ENCODE measurements around the gene PORCN.

Gene PORCN

DNA sequence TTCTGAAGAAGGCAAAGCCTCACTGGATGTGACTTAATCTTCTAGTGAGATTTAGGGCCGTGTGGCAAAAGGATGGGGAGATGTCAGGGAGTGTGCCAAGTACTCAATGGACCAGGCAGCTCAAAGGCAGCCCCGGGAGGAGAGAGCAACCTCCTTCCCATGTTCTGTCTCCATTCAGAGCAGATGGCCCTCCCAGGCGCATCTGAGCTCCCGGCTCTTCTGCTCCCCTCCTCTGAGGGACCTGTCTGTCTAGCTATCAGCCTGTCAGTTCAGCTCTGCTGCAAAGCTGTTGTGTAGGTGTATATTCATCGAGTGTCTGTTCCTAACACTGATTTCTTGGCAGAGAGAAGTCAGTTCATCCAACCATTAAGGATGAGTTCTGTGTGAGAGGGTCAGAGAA is 10.9 kb upstream of the PORCN start:
- TF ChIP-seq, protein P1, sequence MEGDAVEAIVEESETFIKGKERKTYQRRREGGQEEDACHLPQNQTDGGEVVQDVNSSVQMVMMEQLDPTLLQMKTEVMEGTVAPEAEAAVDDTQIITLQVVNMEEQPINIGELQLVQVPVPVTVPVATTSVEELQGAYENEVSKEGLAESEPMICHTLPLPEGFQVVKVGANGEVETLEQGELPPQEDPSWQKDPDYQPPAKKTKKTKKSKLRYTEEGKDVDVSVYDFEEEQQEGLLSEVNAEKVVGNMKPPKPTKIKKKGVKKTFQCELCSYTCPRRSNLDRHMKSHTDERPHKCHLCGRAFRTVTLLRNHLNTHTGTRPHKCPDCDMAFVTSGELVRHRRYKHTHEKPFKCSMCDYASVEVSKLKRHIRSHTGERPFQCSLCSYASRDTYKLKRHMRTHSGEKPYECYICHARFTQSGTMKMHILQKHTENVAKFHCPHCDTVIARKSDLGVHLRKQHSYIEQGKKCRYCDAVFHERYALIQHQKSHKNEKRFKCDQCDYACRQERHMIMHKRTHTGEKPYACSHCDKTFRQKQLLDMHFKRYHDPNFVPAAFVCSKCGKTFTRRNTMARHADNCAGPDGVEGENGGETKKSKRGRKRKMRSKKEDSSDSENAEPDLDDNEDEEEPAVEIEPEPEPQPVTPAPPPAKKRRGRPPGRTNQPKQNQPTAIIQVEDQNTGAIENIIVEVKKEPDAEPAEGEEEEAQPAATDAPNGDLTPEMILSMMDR (IDR thresholded peaks at IDR 0.05; ENCODE audit: low read depth, low read length): no peak
- DNase-seq (ENCODE audit: extremely low read depth, low read depth): no peak

DNA sequence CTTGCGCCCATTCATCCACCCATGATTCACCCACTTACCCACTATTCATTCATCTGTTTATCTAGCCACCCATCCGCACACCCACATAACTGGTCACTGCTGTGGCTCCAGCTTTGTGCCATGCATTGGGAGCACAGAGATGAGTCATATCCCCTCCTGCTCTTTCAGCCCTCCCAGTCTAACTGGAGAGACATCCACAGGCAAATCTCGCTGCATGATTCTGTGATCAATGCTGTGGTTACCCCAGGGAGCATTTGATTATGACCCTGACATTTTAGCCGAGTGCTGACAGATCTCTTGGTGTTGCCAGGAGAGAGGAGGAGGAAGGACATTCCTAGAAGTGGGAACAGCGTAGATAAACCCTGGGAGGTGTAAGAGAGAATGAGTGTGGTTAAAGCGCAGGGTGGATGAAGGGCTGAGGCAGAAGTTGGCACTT is 10.4 kb upstream of the PORCN start:
- TF ChIP-seq, protein P1 (IDR thresholded peaks at IDR 0.05; ENCODE audit: low read depth, low read length): no peak
- DNase-seq (ENCODE audit: extremely low read depth, low read depth): no peak

DNA sequence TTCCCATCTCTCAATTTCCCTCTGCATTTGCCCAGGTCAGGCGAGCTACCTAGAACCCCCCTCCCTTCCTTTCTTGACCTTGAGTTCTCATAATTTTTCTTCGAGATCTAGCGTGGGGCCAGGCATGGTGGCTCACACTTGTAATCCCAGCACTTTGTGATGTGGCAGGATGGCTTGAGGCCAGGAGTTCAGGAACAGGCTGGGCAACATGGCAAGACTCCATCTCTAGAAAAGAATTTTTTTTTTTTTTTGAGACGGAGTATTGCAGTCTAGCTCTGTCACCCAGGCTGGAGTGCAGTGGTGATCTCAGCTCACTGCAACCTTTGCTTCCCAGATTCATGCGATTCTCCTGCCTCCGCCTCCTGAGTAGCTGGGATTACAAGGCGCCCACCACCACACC is 4.5 kb upstream of the PORCN start:
- no peak for DNase-seq (ENCODE audit: extremely low read depth, low read depth)

GRCh38 chrX:48505481-48505880 is 3.3 kb upstream of the PORCN start:
- TF ChIP-seq, protein P1 (IDR thresholded peaks at IDR 0.05; ENCODE audit: low read depth, low read length): no peak

More for the DNA sequence above, 4.5 kb upstream of the PORCN start:
- TF ChIP-seq, protein P1 (IDR thresholded peaks at IDR 0.05; ENCODE audit: low read depth, low read length): no peak

DNA sequence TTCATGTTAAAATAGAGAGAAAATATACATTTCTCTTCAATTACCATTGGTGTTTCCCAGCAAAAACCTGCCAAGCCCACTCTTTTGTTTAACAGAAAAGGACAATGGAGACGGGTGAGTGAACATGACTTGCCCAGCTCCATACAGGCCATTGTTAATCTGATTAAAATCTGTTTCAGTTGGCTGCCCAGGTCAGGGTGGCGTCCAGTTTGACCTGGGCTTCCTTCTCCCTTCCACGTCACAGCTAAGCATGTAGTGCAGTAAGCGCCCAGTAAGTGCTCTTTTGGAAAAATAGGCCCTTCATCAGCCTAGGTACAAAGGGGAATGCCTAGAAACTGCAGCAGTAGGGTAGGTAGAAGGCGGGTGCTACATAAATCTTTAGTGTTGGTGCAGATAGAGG is 1.5 kb upstream of the PORCN start:
- no peak for DNase-seq (ENCODE audit: extremely low read depth, low read depth)

More at GRCh38 chrX:48505481-48505880, 3.3 kb upstream of the PORCN start:
- no peak for DNase-seq (ENCODE audit: extremely low read depth, low read depth)

GRCh38 chrX:48509245-48509590 is 426 bp downstream of the PORCN start:
- no peak for DNase-seq (ENCODE audit: extremely low read depth, low read depth)
- TF ChIP-seq, protein P1 (IDR thresholded peaks at IDR 0.05; ENCODE audit: low read depth, low read length): no peak

More for the DNA sequence above, 1.5 kb upstream of the PORCN start:
- TF ChIP-seq, protein P1 (IDR thresholded peaks at IDR 0.05; ENCODE audit: low read depth, low read length): no peak

DNA sequence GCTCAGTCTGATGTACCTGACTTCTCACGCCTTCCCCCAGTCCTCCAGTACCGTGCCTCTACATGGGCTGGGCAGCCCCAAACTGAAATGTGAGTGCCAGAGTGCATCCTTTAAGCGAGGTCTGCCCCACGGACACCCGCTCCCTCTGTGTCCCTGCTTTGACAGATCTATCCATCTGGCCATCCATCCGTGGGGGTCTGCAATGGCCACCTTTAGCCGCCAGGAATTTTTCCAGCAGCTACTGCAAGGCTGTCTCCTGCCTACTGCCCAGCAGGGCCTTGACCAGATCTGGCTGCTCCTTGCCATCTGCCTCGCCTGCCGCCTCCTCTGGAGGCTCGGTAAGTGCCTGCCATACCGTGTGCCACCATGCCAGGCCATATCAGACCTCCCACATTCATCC is 827 bp downstream of the PORCN start:
- TF ChIP-seq, protein P1 (IDR thresholded peaks at IDR 0.05; ENCODE audit: low read depth, low read length): no peak
- DNase-seq (ENCODE audit: extremely low read depth, low read depth): no peak

Data from AG09319 (cell line).